KMS-11 (cell line): Measurements from ENCODE around the gene KRTAP10-10.

Experiments used
- H2AFZ ChIP-seq: fragments of 200-600 bp; sonication (generic); 2 replicates; pipeline ENCODE4 v1.6.1; 2016; ENCODE audit warnings: antibody characterized with exemption, mixed run types, low read depth
- H3K27ac ChIP-seq: fragments of 200-600 bp; sonication (generic); 2 replicates; pipeline ENCODE4 v1.6.1; 2016; ENCODE audit warnings: mild to moderate bottlenecking, mixed run types
- H3K27me3 ChIP-seq: fragments of 200-600 bp; sonication (generic); 2 replicates; pipeline ENCODE4 v1.6.1; 2017; ENCODE audit warnings: mild to moderate bottlenecking, low read depth, mixed run types, moderate library complexity; ENCODE audit not compliant: insufficient read depth
- H3K36me3 ChIP-seq: fragments of 200-600 bp; sonication (generic); 2 replicates; pipeline ENCODE4 v1.6.1; 2017; ENCODE audit warnings: mild to moderate bottlenecking, mixed run types; ENCODE audit not compliant: insufficient read depth
- H3K4me1 ChIP-seq: fragments of 200-600 bp; sonication (generic); 2 replicates; pipeline ENCODE4 v1.6.1; 2016; ENCODE audit warnings: mild to moderate bottlenecking, low read depth, mixed run types; ENCODE audit not compliant: poor library complexity, severe bottlenecking
- H3K4me2 ChIP-seq: fragments of 200-600 bp; sonication (generic); 2 replicates; pipeline ENCODE4 v1.7.0; 2016; ENCODE audit warnings: mild to moderate bottlenecking, mixed run types
- H3K4me3 ChIP-seq: fragments of 200-600 bp; sonication (generic); IDR thresholded peaks from 2 replicates; pipeline ENCODE4 v1.6.1; 2017; ENCODE audit warnings: low read depth, low read length, mixed read lengths; ENCODE audit not compliant: insufficient read depth
- H3K79me2 ChIP-seq: fragments of 200-600 bp; sonication (generic); 2 replicates; pipeline ENCODE4 v1.6.1; 2016; ENCODE audit warnings: low read depth, mixed run types; ENCODE audit not compliant: insufficient read depth
- H3K9ac ChIP-seq: fragments of 200-600 bp; sonication (generic); 2 replicates; pipeline ENCODE4 v1.6.1; 2016; ENCODE audit warnings: mild to moderate bottlenecking, mixed run types
- H4K20me1 ChIP-seq: fragments of 200-600 bp; sonication (generic); 2 replicates; pipeline ENCODE4 v1.6.1; 2016; ENCODE audit warnings: mild to moderate bottlenecking, mixed run types; ENCODE audit not compliant: insufficient read depth
- TF ChIP-seq, protein P1 (sequence below): fragments of 200-600 bp; sonication (generic); conservative IDR thresholded peaks from 2 replicates; pipeline ENCODE4 v1.6.1; 2017; ENCODE audit warnings: low read depth, mild to moderate bottlenecking, antibody characterized with exemption, low read length, moderate library complexity, mixed read lengths

The KRTAP10-10 gene

GRCh38 chr21:44592446-44593311, 44.5 kb upstream of the KRTAP10-10 start, which contains the start of gene KRTAP10-6:
Gene KRTAP10-6, minus strand, starts transcription at chr21:44592505. Its CDS starts 21 bp downstream, at chr21:44592484.
- Histone ChIP-seq H3K4me1 (no peaks in the 10 kb centered on the region), H3K4me3 (no peak within 1 kb of the TSS)

DNA sequence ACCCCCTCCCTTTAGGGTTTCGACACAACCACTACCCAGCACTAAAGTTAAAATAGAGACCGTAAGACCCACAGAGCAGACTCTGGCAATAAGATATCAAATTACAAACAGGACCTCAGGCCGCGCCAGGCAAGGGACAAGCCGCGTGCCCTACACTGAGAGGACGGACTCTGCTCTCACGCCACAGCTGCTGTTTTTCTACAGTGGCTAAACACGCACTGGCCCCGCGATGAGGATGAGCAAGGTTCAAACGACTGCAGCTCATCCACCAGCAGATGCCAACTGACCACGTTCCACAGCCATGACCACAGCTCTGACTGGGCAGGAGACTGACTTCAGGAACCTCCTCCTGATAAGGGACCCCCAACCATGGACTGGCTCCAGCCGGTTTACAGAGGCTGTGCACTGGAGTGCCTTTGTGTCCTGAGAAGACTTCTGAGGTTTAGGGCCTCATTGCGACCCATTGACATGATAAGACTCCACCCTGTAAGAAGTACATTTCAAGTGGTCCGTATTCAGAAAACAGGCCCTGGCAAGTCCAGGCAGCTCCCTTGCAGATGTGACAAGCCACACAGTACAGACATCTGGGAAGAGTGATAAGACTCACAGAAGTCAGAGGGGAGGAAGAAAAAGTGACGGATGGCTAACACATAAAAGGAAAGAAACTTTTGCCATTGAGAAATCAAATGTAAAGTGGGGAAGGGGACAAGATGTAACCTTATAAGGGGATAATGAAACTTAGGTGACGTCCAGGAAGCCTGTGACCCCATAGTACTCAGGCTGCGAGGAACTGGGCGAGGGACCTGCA, 43.4 kb upstream of the KRTAP10-10 start:
- no peaks in the 10 kb centered on the region for H4K20me1 ChIP-seq
- H3K4me1 ChIP-seq: no peaks in the 10 kb centered on the region
- no peaks in the 10 kb centered on the region for H3K36me3 ChIP-seq
- no peak overlapping the region for H3K4me3 ChIP-seq
- H3K27ac ChIP-seq: no peak overlapping the region
- no peak overlapping the region for H2AFZ ChIP-seq
- TF ChIP-seq, protein P1, sequence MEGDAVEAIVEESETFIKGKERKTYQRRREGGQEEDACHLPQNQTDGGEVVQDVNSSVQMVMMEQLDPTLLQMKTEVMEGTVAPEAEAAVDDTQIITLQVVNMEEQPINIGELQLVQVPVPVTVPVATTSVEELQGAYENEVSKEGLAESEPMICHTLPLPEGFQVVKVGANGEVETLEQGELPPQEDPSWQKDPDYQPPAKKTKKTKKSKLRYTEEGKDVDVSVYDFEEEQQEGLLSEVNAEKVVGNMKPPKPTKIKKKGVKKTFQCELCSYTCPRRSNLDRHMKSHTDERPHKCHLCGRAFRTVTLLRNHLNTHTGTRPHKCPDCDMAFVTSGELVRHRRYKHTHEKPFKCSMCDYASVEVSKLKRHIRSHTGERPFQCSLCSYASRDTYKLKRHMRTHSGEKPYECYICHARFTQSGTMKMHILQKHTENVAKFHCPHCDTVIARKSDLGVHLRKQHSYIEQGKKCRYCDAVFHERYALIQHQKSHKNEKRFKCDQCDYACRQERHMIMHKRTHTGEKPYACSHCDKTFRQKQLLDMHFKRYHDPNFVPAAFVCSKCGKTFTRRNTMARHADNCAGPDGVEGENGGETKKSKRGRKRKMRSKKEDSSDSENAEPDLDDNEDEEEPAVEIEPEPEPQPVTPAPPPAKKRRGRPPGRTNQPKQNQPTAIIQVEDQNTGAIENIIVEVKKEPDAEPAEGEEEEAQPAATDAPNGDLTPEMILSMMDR: no peak
- H3K9ac ChIP-seq: no peak overlapping the region
- no peaks in the 10 kb centered on the region for H3K79me2 ChIP-seq
- peaks cover 62% of the 10 kb centered on the region; the same call in 1 of the 2 replicates for H3K27me3 ChIP-seq
- no peak overlapping the region for H3K4me2 ChIP-seq

More at GRCh38 chr21:44592446-44593311, 44.5 kb upstream of the KRTAP10-10 start, which contains the start of gene KRTAP10-6:
- H4K20me1 ChIP-seq: no peaks in the 10 kb centered on the region
- no peak within 1 kb of the TSS for H3K9ac ChIP-seq
- H2AFZ ChIP-seq: no peak within 1 kb of the TSS; the same call in 1 of the 2 replicates
- H3K79me2 ChIP-seq: no peaks in the 10 kb centered on the region
- no peak within 1 kb of the TSS for H3K27ac ChIP-seq
- TF ChIP-seq, protein P1: no peak
- peaks cover 52% of the 10 kb centered on the region; the same call in 1 of the 2 replicates for H3K27me3 ChIP-seq
- H3K36me3 ChIP-seq: no peaks in the 10 kb centered on the region
- H3K4me2 ChIP-seq: no peak within 1 kb of the TSS

GRCh38 chr21:44594406-44594916, 42.7 kb upstream of the KRTAP10-10 start:
- Histone ChIP-seq H3K36me3 (no peaks in the 10 kb centered on the region), H2AFZ (no peak overlapping the region), H3K4me1 (no peaks in the 10 kb centered on the region), H3K27ac (no peak overlapping the region), H3K9ac (no peak overlapping the region), H3K4me2 (no peak overlapping the region), H3K27me3 (peaks cover 63% of the 10 kb centered on the region; the same call in 1 of the 2 replicates), H4K20me1 (no peaks in the 10 kb centered on the region), H3K4me3 (no peak overlapping the region), H3K79me2 (no peaks in the 10 kb centered on the region)
- TF ChIP-seq, protein P1: no peak

DNA sequence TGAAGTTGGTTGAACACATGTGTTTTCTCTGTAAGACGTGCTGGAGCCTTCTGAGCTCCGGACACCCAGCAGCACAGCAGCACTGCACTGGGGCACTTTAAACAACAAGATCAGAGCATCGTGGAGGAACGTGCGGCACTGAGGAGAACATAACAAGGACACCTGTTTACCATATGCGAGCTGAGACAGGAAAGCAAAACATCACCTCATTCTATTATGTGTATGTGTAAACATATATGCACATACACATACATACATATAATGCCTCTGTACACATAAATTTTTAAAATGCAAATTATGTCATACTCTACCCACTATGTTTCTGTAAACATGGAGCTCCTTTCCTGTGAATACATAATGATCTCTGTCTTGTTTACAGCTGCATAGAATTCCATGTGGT, 41.6 kb upstream of the KRTAP10-10 start:
- H2AFZ ChIP-seq: no peak overlapping the region

More for the DNA sequence above, 41.6 kb upstream of the KRTAP10-10 start:
- H3K4me3 ChIP-seq: no peak overlapping the region
- no peaks in the 10 kb centered on the region for H3K79me2 ChIP-seq
- peaks cover 70% of the 10 kb centered on the region; the same call in 1 of the 2 replicates for H3K27me3 ChIP-seq
- H4K20me1 ChIP-seq: no peaks in the 10 kb centered on the region
- no peaks in the 10 kb centered on the region for H3K4me1 ChIP-seq
- TF ChIP-seq, protein P1: no peak
- H3K4me2 ChIP-seq: no peak overlapping the region
- no peak overlapping the region for H3K9ac ChIP-seq
- H3K27ac ChIP-seq: no peak overlapping the region
- H3K36me3 ChIP-seq: no peaks in the 10 kb centered on the region
